ENCODE results near the gene TPCN2.
A peak's percentile ranks its signal among the peaks of the same experiment; 100 is the strongest.

TPCN2 gene

DNA sequence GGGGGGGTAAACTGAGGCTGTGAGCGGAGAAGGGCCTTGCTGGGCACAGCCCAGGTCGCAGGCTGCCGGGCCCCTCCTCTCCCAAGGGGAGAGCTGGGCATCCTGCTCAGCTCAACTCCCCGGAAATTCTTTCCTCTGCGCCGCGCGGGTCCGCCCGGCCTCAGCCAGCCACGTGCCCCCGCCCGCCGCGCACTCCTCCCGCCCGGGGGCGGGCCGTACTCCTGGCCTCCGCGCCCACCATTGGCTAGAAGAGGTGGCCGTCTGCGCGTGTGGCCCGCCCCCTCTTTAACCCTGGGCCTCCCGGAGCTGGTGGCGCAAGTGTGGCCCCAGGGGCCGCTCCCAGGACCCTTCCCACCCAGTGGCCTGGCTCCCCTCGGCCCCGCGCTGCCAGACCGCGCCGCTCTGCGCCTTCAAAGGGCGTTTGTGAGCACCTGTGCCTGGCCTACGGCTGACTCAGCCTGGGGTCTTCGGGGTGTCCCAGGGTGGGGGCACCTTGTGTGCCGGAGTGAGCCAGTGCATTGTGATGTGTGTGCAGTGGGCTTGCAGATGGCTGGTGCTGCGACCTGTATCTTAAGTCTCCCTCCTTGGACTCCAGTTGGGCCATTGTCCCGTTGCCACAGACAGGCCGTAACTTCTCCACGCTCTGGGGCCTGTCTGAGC, 37.6 kb upstream of the TPCN2 start:
- 16% methylated on average over 40 to 41 of the region's 43 CpGs for WGBS, 2 experiments (ENCODE audit: insufficient coverage in 2 of 2)
- H3K4me1 ChIP-seq (ENCODE audit: control insufficient read depth, insufficient read depth, low read length, poor library complexity, severe bottlenecking) = peaks cover 71% of the 10 kb centered on the region
- peaks cover 4% of the 10 kb centered on the region for H3K36me3 ChIP-seq (ENCODE audit: control insufficient read depth, insufficient read depth, low read length)
- no peaks in the 10 kb centered on the region for H3K9me3 ChIP-seq (ENCODE audit: control insufficient read depth, low read length)
- no peak overlapping the region for H3K27ac ChIP-seq (ENCODE audit: low read depth, low read length, severe bottlenecking)
- peak overlapping the region; percentile 11 for H3K4me3 ChIP-seq (ENCODE audit: extremely low read depth, insufficient read depth, low read length, poor library complexity, severe bottlenecking)

DNA sequence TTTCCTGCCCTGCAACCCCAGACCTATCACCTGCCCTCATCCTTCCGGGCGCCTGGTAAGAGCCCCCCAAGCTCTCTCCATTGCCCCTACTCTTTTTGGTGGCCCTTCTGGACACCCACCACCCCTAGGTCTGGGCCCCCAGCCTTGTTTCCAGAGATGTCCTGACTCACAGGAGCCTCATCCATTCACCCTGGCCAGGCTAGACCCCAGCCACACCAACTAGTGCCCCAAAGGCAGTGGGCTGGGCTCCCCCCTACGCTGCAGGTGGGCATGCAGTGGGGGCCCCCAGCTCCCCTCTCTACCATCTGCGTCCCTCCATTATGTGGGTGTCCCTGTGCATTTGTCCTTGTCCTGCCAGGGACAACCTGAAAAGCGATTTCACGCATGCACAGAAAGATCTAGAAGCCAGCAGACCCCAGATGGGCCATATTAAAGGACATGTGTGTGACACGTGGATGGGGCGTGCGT, 37.1 kb upstream of the TPCN2 start:
- Histone ChIP-seq H3K4me1 (ENCODE audit: control insufficient read depth, insufficient read depth, low read length, poor library complexity, severe bottlenecking) (peaks cover 71% of the 10 kb centered on the region), H3K36me3 (ENCODE audit: control insufficient read depth, insufficient read depth, low read length) (peaks cover 4% of the 10 kb centered on the region), H3K9me3 (ENCODE audit: control insufficient read depth, low read length) (no peaks in the 10 kb centered on the region), H3K4me3 (ENCODE audit: extremely low read depth, insufficient read depth, low read length, poor library complexity, severe bottlenecking) (peak overlapping the region; percentile 41), H3K27ac (ENCODE audit: low read depth, low read length, severe bottlenecking) (no peak overlapping the region)
- 90 to 95% methylated on average over 9 of the region's 9 CpGs for WGBS, 2 experiments (ENCODE audit: insufficient coverage in 2 of 2)

DNA sequence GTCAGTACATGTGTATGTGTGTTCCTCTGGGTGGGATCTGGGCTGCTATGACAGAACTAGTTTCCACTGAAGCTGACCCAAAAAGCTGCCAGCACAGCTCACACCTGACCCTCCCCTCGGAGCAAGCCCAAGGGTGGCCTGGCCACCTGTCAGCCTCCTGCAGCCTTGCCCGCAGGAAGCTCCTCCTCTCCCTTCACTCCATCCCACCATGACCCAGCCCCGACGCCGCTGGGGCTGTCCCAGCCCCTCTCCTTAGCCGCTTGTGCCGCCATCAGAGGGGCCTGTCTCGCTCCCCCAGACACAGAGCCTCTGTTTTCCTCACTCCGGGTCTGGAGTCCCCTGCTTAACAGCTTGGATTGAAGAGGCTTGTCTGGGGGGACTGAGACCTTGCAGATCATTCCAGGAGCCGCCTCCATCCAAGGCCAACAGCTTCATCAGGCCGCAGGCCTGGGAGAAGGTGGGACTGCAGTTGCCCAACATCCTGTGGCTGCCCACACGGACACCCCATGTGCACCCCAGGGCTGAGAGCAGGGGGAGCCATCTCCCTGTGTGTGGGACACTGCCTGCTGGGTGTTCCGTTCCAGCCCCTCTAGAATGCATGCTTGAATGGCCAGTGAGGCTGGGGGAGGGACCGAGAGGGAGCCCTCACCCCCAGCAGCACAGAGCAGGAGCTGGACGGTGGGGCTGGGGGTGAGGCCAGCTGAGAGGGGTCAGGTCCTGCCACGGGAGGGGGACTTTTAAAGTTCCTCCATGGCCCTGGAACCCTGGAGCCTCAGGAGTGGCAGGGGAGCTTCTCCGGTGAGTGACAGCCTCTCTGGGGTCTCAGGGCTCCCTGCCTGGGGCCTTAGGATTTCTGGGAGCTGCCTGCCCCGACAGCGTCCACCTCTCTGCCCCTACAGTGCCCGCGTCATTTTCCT, 36.4 kb upstream of the TPCN2 start:
- Histone ChIP-seq H3K4me1 (ENCODE audit: control insufficient read depth, insufficient read depth, low read length, poor library complexity, severe bottlenecking) (peaks cover 71% of the 10 kb centered on the region), H3K4me3 (ENCODE audit: extremely low read depth, insufficient read depth, low read length, poor library complexity, severe bottlenecking) (peak overlapping the region; percentile 41), H3K36me3 (ENCODE audit: control insufficient read depth, insufficient read depth, low read length) (peaks cover 2% of the 10 kb centered on the region), H3K9me3 (ENCODE audit: control insufficient read depth, low read length) (no peaks in the 10 kb centered on the region), H3K27ac (ENCODE audit: low read depth, low read length, severe bottlenecking) (no peak overlapping the region)
- WGBS, 2 experiments (ENCODE audit: insufficient coverage in 2 of 2) = 34 to 40% methylated on average over 13 to 15 of the region's 21 CpGs

DNA sequence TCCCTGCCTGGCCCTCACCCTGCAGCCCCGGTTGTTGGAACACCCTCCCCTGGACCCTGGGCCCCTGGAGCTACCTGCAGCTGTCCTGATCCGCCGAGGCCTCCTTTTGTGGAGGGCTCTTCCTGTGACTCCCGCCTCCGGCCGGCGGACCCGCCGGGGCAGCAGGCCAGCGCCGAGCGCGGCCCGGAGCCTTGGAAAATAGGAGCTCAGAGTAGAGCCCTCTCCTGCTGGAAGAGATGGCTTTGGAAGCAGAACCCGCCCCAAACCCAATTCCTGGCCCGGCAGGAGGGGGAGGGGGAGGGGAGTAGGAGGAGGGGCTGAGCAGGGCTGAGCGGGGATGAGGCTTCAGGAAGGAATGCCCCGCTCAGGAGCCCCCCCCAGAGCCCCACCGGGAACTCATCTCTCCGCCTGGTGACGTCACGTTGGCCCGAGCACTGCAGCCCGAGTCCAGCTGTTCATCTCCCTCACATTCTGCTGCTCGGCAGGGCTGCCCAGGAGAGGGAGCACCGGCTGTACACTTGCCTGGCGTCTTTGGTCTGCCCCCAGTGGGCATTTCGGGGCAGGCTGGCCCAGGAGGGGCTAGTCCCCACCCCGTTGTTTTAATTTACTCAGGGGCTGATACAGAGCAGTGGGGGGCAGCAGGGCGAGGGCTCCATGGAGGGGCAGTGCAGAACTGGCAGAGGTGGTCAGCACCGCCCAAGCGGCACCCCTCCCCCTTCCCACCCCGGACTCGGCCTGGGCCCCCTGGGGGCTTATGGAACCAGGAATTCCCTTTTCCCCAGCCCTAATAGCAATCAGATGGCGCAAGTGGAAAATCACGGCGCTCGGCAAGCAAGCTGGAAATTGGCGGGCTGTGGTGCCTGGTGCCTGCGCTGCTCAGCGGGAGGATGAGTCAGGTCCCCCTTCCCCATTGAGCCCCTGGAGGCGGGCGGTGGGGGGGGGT, 35.5 kb upstream of the TPCN2 start, which contains the start of gene MRGPRF:
TSS of gene MRGPRF (minus strand) at position 238 of the 943 bp plus-strand sequence. CDS start 3,345 bp downstream, outside the sequence.
- H3K4me3 ChIP-seq (ENCODE audit: extremely low read depth, insufficient read depth, low read length, poor library complexity, severe bottlenecking) = peak within 1 kb of the TSS; percentile 41
- peak within 1 kb of the TSS; percentile 29 for H3K27ac ChIP-seq (ENCODE audit: low read depth, low read length, severe bottlenecking)
- H3K4me1 ChIP-seq (ENCODE audit: control insufficient read depth, insufficient read depth, low read length, poor library complexity, severe bottlenecking) = peaks cover 62% of the 10 kb centered on the region
- 5 to 9% methylated on average over 22 to 32 of the region's 43 CpGs for WGBS, 2 experiments (ENCODE audit: insufficient coverage in 2 of 2)
- no peaks in the 10 kb centered on the region for H3K36me3 ChIP-seq (ENCODE audit: control insufficient read depth, insufficient read depth, low read length)
- H3K9me3 ChIP-seq (ENCODE audit: control insufficient read depth, low read length) = no peaks in the 10 kb centered on the region

DNA sequence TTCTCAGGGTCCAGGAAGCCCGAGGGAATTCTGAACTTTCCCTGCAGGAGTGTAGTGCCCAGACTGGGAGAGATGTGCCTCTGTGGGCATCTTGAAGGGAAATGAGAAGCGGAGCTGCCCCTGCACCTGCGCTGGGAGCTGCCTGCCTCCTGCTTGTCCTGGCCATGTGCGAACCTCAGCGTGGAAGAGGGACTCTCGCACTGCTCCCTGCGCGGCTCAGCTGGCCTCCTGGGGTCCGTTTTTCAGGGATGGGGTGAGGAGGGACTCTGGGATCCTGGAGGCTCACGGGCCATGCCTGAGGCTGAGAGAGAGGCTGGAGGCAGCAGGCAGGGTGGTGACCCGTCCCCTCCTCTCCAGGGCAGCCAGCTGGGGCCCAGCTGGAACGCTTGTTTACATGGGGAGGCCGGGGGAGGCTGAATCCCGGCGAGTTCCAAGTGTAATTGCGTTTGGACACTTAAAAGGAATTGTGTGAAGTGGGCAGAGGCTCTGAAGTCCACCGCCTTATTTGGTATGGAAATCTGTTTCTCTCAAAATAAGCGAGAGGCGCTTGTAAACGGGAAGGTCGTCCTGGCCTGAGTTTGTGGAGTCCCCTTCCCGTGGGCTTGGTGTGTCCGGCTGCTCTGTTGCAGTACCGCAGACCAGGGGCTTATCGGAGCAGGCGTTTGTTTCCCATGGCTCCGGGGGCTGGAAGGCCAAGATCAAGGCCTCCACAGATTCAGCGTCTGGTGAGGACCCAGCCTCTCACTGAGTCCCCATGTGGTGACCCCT, 34.5 kb upstream of the TPCN2 start:
- Histone ChIP-seq H3K4me3 (ENCODE audit: extremely low read depth, insufficient read depth, low read length, poor library complexity, severe bottlenecking) (peak overlapping the region; percentile 41), H3K36me3 (ENCODE audit: control insufficient read depth, insufficient read depth, low read length) (no peaks in the 10 kb centered on the region), H3K4me1 (ENCODE audit: control insufficient read depth, insufficient read depth, low read length, poor library complexity, severe bottlenecking) (peaks cover 54% of the 10 kb centered on the region), H3K27ac (ENCODE audit: low read depth, low read length, severe bottlenecking) (peak overlapping the region; percentile 36), H3K9me3 (ENCODE audit: control insufficient read depth, low read length) (no peaks in the 10 kb centered on the region)
- 35 to 37% methylated on average over 24 to 28 of the region's 28 CpGs for WGBS, 2 experiments (ENCODE audit: insufficient coverage in 2 of 2)

DNA sequence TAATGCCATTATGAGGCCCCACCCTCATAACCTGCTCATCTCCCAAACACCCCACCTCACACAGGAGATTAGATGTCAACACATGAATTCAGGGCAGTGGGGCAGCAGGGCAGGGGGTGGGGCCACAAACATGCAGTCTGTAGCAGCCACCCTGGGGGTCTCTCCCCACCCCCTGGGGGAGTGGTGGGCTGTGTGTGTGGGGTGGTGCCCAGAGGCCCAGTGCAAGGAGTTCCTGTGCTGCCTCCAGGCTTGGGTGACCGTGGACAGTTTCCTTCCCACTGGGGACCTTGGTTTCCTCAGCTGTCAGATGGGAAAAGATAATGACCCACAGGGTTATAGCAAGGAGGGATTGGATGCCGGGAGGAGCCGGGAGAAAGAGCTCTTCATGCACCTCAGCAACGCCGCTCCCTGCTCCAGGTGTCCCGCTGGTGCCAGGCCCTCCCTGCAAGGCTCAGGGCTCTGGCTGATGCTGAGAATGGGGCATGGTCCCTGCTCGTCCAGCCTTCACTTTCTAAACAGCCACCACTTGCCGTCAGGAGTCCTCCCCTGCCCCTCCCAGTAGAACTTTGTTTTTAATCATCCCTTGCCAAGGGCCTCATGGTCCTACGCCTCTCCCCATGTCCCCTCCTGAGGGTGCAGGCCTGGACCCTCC, 33.7 kb upstream of the TPCN2 start:
- WGBS, 2 experiments (ENCODE audit: insufficient coverage in 2 of 2) = 84 to 90% methylated on average over 7 of the region's 9 CpGs
- peak overlapping the region; percentile 36 for H3K27ac ChIP-seq (ENCODE audit: low read depth, low read length, severe bottlenecking)
- no peaks in the 10 kb centered on the region for H3K36me3 ChIP-seq (ENCODE audit: control insufficient read depth, insufficient read depth, low read length)
- no peaks in the 10 kb centered on the region for H3K9me3 ChIP-seq (ENCODE audit: control insufficient read depth, low read length)
- H3K4me1 ChIP-seq (ENCODE audit: control insufficient read depth, insufficient read depth, low read length, poor library complexity, severe bottlenecking) = peaks cover 46% of the 10 kb centered on the region
- H3K4me3 ChIP-seq (ENCODE audit: extremely low read depth, insufficient read depth, low read length, poor library complexity, severe bottlenecking) = no peak overlapping the region

DNA sequence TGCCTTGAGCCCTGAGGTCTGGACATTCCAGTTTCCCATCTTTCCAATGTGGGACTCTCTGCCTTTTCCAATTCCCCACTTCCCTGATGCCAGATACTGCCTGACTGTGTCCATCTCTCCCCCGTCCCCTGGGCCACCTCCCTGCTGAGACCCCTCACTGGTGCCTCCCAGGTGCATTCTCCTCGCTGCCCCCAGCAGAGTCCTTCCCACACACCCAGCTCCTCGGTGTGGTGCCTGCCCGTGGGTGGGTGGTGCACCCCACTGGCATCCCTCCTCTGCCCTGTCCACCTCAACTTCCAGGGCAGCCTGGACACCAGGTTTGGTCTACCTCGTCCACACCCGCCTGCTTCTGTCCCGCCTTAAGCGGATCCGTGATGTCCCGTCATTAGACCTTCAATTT, 30.8 kb upstream of the TPCN2 start:
- WGBS, 2 experiments (ENCODE audit: insufficient coverage in 2 of 2) = 94 to 95% methylated on average over 8 to 10 of the region's 10 CpGs
- no peak overlapping the region for H3K27ac ChIP-seq (ENCODE audit: low read depth, low read length, severe bottlenecking)
- no peaks in the 10 kb centered on the region for H3K36me3 ChIP-seq (ENCODE audit: control insufficient read depth, insufficient read depth, low read length)
- no peak overlapping the region for H3K4me3 ChIP-seq (ENCODE audit: extremely low read depth, insufficient read depth, low read length, poor library complexity, severe bottlenecking)
- H3K9me3 ChIP-seq (ENCODE audit: control insufficient read depth, low read length) = no peaks in the 10 kb centered on the region
- peaks cover 22% of the 10 kb centered on the region for H3K4me1 ChIP-seq (ENCODE audit: control insufficient read depth, insufficient read depth, low read length, poor library complexity, severe bottlenecking)

DNA sequence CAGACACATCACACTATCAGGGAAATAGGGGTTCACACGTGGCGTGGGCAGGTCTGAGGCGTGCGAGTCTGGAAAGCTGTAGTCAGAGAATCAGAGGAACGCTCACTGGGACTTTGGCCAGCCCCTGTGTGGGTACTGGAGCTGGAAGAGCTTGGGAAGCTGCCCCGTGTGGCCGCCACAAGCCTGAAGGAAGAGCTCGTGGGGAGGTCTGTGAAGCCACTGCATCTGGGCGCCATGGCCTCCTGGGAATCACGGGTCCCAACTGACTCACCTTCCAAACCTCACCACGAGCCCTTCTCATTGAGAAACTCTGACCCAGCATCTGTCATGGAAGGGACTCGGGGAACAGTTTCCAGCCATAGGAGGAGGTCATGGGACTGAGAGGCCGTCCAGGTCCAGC, 29.8 kb upstream of the TPCN2 start:
- WGBS, 2 experiments (ENCODE audit: insufficient coverage in 2 of 2) = 86% methylated on average over 11 to 12 of the region's 13 CpGs
- no peaks in the 10 kb centered on the region for H3K9me3 ChIP-seq (ENCODE audit: control insufficient read depth, low read length)
- no peak overlapping the region for H3K4me3 ChIP-seq (ENCODE audit: extremely low read depth, insufficient read depth, low read length, poor library complexity, severe bottlenecking)
- H3K4me1 ChIP-seq (ENCODE audit: control insufficient read depth, insufficient read depth, low read length, poor library complexity, severe bottlenecking) = peaks cover 14% of the 10 kb centered on the region
- H3K36me3 ChIP-seq (ENCODE audit: control insufficient read depth, insufficient read depth, low read length) = no peaks in the 10 kb centered on the region
- no peak overlapping the region for H3K27ac ChIP-seq (ENCODE audit: low read depth, low read length, severe bottlenecking)

DNA sequence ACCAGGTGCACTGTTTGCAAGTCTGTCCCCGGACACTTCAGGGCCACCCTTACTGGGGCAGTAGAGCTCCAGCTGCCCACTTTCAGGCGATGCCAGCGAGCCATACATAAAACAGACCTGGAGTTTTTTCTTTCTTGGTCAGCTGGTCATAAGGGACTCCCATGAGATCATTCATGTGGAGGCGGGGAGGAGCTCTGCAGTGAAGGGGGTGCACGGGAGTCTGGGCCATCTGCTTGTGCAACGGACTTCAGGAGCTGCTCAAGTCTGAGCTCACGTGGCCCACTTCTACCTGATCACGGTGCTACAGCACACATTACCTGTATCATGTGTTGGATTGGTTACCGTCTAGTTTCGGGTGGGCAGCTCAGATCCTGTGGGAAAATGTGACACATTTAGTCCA, 26.5 kb upstream of the TPCN2 start:
- no peaks in the 10 kb centered on the region for H3K36me3 ChIP-seq (ENCODE audit: control insufficient read depth, insufficient read depth, low read length)
- no peaks in the 10 kb centered on the region for H3K4me1 ChIP-seq (ENCODE audit: control insufficient read depth, insufficient read depth, low read length, poor library complexity, severe bottlenecking)
- H3K9me3 ChIP-seq (ENCODE audit: control insufficient read depth, low read length) = no peaks in the 10 kb centered on the region
- no peak overlapping the region for H3K27ac ChIP-seq (ENCODE audit: low read depth, low read length, severe bottlenecking)
- no peak overlapping the region for H3K4me3 ChIP-seq (ENCODE audit: extremely low read depth, insufficient read depth, low read length, poor library complexity, severe bottlenecking)
- WGBS, 2 experiments (ENCODE audit: insufficient coverage in 2 of 2) = 91 to 94% methylated on average over 5 to 10 of the region's 10 CpGs

Measured in mesodermal cell (in vitro differentiated cells).